Measurements from ENCODE around the gene PHACTR4.

DNA sequence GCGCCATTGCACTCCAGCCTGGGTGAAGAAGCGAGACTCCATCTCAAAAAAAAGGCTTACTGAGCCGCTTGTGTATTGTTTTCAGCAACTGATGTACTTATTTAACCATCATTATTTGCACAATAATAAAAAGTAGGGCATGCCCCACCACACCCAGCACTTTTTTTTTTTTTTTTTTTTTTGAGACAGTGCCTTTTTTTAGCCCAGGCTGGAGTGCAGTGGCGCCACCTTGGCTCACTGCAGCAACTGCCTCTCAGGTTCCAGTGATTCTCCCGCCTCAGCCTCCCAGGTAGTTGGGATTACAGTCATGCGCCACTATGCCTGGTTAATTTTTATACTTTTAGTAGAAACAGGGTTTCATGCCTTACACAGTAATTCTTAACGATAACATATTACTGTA is 171.1 kb downstream of the PHACTR4 start:
- TF ChIP-seq RORB (CRISPR knock-in tag; IDR thresholded peaks at IDR 0.05) = no peak
- TF ChIP-seq, protein P1, sequence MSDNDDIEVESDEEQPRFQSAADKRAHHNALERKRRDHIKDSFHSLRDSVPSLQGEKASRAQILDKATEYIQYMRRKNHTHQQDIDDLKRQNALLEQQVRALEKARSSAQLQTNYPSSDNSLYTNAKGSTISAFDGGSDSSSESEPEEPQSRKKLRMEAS (CRISPR knock-in tag; IDR thresholded peaks at IDR 0.05) = no peak
- TF ChIP-seq SP1 (CRISPR knock-in tag; conservative IDR thresholded peaks at IDR 0.05) = no peak
- TF ChIP-seq, protein P2, sequence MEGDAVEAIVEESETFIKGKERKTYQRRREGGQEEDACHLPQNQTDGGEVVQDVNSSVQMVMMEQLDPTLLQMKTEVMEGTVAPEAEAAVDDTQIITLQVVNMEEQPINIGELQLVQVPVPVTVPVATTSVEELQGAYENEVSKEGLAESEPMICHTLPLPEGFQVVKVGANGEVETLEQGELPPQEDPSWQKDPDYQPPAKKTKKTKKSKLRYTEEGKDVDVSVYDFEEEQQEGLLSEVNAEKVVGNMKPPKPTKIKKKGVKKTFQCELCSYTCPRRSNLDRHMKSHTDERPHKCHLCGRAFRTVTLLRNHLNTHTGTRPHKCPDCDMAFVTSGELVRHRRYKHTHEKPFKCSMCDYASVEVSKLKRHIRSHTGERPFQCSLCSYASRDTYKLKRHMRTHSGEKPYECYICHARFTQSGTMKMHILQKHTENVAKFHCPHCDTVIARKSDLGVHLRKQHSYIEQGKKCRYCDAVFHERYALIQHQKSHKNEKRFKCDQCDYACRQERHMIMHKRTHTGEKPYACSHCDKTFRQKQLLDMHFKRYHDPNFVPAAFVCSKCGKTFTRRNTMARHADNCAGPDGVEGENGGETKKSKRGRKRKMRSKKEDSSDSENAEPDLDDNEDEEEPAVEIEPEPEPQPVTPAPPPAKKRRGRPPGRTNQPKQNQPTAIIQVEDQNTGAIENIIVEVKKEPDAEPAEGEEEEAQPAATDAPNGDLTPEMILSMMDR (IDR thresholded peaks at IDR 0.05) = no peak
- TF ChIP-seq, protein P3, sequence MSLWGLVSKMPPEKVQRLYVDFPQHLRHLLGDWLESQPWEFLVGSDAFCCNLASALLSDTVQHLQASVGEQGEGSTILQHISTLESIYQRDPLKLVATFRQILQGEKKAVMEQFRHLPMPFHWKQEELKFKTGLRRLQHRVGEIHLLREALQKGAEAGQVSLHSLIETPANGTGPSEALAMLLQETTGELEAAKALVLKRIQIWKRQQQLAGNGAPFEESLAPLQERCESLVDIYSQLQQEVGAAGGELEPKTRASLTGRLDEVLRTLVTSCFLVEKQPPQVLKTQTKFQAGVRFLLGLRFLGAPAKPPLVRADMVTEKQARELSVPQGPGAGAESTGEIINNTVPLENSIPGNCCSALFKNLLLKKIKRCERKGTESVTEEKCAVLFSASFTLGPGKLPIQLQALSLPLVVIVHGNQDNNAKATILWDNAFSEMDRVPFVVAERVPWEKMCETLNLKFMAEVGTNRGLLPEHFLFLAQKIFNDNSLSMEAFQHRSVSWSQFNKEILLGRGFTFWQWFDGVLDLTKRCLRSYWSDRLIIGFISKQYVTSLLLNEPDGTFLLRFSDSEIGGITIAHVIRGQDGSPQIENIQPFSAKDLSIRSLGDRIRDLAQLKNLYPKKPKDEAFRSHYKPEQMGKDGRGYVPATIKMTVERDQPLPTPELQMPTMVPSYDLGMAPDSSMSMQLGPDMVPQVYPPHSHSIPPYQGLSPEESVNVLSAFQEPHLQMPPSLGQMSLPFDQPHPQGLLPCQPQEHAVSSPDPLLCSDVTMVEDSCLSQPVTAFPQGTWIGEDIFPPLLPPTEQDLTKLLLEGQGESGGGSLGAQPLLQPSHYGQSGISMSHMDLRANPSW (CRISPR knock-in tag; conservative IDR thresholded peaks at IDR 0.05; ENCODE audit: low read depth) = no peak
- no peak for TF ChIP-seq ZBTB21 (CRISPR knock-in tag; IDR thresholded peaks at IDR 0.05; ENCODE audit: borderline replicate concordance)
- TF ChIP-seq TP53 (CRISPR knock-in tag; IDR thresholded peaks at IDR 0.05) = no peak
- TF ChIP-seq ZNF263 (CRISPR knock-in tag; IDR thresholded peaks at IDR 0.05; ENCODE audit: low read depth) = no peak
- TF ChIP-seq, protein P4, sequence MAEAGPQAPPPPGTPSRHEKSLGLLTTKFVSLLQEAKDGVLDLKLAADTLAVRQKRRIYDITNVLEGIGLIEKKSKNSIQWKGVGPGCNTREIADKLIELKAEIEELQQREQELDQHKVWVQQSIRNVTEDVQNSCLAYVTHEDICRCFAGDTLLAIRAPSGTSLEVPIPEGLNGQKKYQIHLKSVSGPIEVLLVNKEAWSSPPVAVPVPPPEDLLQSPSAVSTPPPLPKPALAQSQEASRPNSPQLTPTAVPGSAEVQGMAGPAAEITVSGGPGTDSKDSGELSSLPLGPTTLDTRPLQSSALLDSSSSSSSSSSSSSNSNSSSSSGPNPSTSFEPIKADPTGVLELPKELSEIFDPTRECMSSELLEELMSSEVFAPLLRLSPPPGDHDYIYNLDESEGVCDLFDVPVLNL (CRISPR knock-in tag; IDR thresholded peaks at IDR 0.05; ENCODE audit: borderline replicate concordance, low read depth) = no peak
- no peak for TF ChIP-seq ESRRA (CRISPR knock-in tag; IDR thresholded peaks at IDR 0.05; ENCODE audit: borderline replicate concordance)
- TF ChIP-seq JUN (CRISPR knock-in tag; IDR thresholded peaks at IDR 0.05) = no peak
- TF ChIP-seq FOXJ3 (CRISPR knock-in tag; IDR thresholded peaks at IDR 0.05; ENCODE audit: borderline replicate concordance) = no peak
